HEK293 (cell line): ENCODE data around the gene GATAD1.

Source experiments
- CTCF ChIP-seq: fragments of 450-650 bp; formaldehyde crosslinking; IDR thresholded peaks from 2 replicates; pipeline ENCODE4 v1.5.1; 2016; ENCODE audit warnings: missing biosample characterization, missing genetic modification characterization
- KLF16 ChIP-seq: fragments of 450-650 bp; formaldehyde crosslinking; IDR thresholded peaks from 2 replicates; pipeline ENCODE4 v1.5.1; 2017; ENCODE audit warnings: missing biosample characterization, missing genetic modification characterization
- ZNF274 ChIP-seq, 2 experiments: fragments of 200-500 bp in 1 of 2; fragments of 450-650 bp in 1 of 2; sonication (Bioruptor generic) in 1 of 2; formaldehyde crosslinking in 1 of 2; IDR thresholded peaks; 2 replicates each; pipeline versions ENCODE4 v1.5.1 to v1.6.1; 2014 to 2016; ENCODE audit warnings: borderline replicate concordance in 1 of 2, inconsistent platforms in 1 of 2, low read length in 1 of 2, missing biosample characterization in 1 of 2, missing genetic modification characterization in 1 of 2
- ZNF701 ChIP-seq: fragments of 450-650 bp; formaldehyde crosslinking; IDR thresholded peaks from 2 replicates; pipeline ENCODE4 v1.5.1; 2016; ENCODE audit warnings: missing biosample characterization, missing genetic modification characterization

GRCh38 chr7:92466682-92467081 is 19.4 kb downstream of the GATAD1 start:
- TF ChIP-seq ZNF701 (tag by site-specific recombination) (no peak), KLF16 (tag by site-specific recombination) (no peak), CTCF (tag by site-specific recombination) (no peak), ZNF274 (IDR thresholded peaks at IDR 0.05; ENCODE audit: low read length) (no peak), ZNF274 (tag by site-specific recombination; IDR thresholded peaks at IDR 0.05; ENCODE audit: borderline replicate concordance) (no peak)
